H1 (cell line): ENCODE results near the gene DIABLO. TPM values are rescaled to one million over a fixed set of nuclear protein-coding genes. Genes with fewer than 3 reads are reported as not detected.

Experiments
- CTCF ChIA-PET: fragments of 300-600 bp; sonication (Branson Sonifier 250); formaldehyde crosslinking; loops from one replicate; lab custom pipeline; 2021; ENCODE audit not compliant: partially characterized antibody; lab: Charles Lee
- POLR2A ChIA-PET: fragments of 300-600 bp; sonication (Branson Sonifier 250); formaldehyde crosslinking; loops from one replicate; lab custom pipeline; 2021; ENCODE audit warnings: inconsistent platforms; ENCODE audit not compliant: partially characterized antibody; lab: Charles Lee
- DNase-seq, 2 experiments: peaks; one replicate each; pipeline versions ENCODE4 v3.0.0 to v3.0.0-alpha.2; 2010 to 2022; ENCODE audit warnings: low spot score in 2 of 2, low read depth in 1 of 2, mixed read lengths in 1 of 2
- FAIRE-seq: peaks from 2 replicates; lab custom pipeline; 2011; peaks lifted over from hg19 to GRCh38; lab: Jason Lieb, UNC
- H2AFZ ChIP-seq: 2 replicates; pipeline ENCODE4 v1.8.1; 2012; ENCODE audit warnings: low read length, inconsistent platforms
- H2AK5ac ChIP-seq: 2 replicates; pipeline ENCODE4 v1.6.1; 2013; ENCODE audit warnings: low read depth, low read length
- H2BK120ac ChIP-seq: replicated peaks from 2 replicates; pipeline ENCODE3; 2013; ENCODE audit warnings: low read depth, low read length, inconsistent platforms
- H2BK12ac ChIP-seq: 2 replicates; pipeline ENCODE4 v1.6.1; 2013; ENCODE audit warnings: low read depth, low read length
- H2BK15ac ChIP-seq: 2 replicates; pipeline ENCODE4 v1.6.1; 2013; ENCODE audit warnings: low read length
- H2BK20ac ChIP-seq: 2 replicates; pipeline ENCODE4 v1.6.1; 2013; ENCODE audit warnings: low read length
- H2BK5ac ChIP-seq: 2 replicates; pipeline ENCODE4 v1.6.1; 2013; ENCODE audit warnings: low read depth, low read length
- H3K14ac ChIP-seq: 2 replicates; pipeline ENCODE4 v1.6.1; 2013; ENCODE audit warnings: inconsistent platforms; ENCODE audit not compliant: insufficient read length
- H3K18ac ChIP-seq: 2 replicates; pipeline ENCODE4 v1.6.1; 2013; ENCODE audit warnings: low read length; ENCODE audit errors: extremely low read depth
- H3K23ac ChIP-seq: 2 replicates; pipeline ENCODE4 v1.6.1; 2013; ENCODE audit warnings: inconsistent platforms; ENCODE audit not compliant: insufficient read length
- H3K23me2 ChIP-seq: 2 replicates; pipeline ENCODE4 v1.6.1; 2013; ENCODE audit warnings: low read depth, low read length
- H3K27ac ChIP-seq: 2 replicates; pipeline ENCODE4 v1.6.1; 2011; ENCODE audit warnings: low read depth, low read length, inconsistent platforms
- H3K27me3 ChIP-seq, 4 experiments: replicated peaks in 1 of 4; 1 replicate in 1 of 4; 2 replicates in 3 of 4; pipeline versions ENCODE4 v1.6.1 to v1.8.1; 2011 to 2013; ENCODE audit warnings: low read length in 3 of 4, mild to moderate bottlenecking in 3 of 4, inconsistent platforms in 2 of 4, mixed read lengths in 2 of 4, moderate library complexity in 1 of 4; ENCODE audit not compliant: control insufficient read depth in 3 of 4, insufficient read depth in 3 of 4; ENCODE audit errors: extremely low read depth in 1 of 4
- H3K36me3 ChIP-seq, 4 experiments: 2 replicates each; pipeline versions ENCODE4 v1.6.1 to v1.8.1; 2011 to 2013; ENCODE audit warnings: mild to moderate bottlenecking in 4 of 4, low read length in 3 of 4, moderate library complexity in 2 of 4, control low read depth in 1 of 4, inconsistent platforms in 1 of 4; ENCODE audit not compliant: insufficient read depth in 4 of 4, control insufficient read depth in 2 of 4
- H3K4ac ChIP-seq: replicated peaks from 2 replicates; pipeline ENCODE3; 2013; ENCODE audit warnings: low read length, low read depth, mixed read lengths, inconsistent platforms; ENCODE audit not compliant: insufficient read length
- H3K4me1 ChIP-seq, 4 experiments: replicated peaks in 1 of 4; 1 replicate in 1 of 4; 2 replicates in 3 of 4; pipeline versions ENCODE4 v1.6.1 to v1.8.1; 2011 to 2013; ENCODE audit warnings: low read length in 3 of 4, inconsistent platforms in 2 of 4, mixed read lengths in 1 of 4; ENCODE audit not compliant: insufficient read depth in 4 of 4, control insufficient read depth in 3 of 4
- H3K4me2 ChIP-seq, 2 experiments: 2 replicates each; pipeline versions ENCODE4 v1.6.1 to v1.8.1; 2011 to 2013; ENCODE audit warnings: low read depth in 2 of 2, low read length in 2 of 2, control low read depth in 1 of 2, inconsistent platforms in 1 of 2, mild to moderate bottlenecking in 1 of 2; ENCODE audit not compliant: insufficient read depth in 1 of 2
- H3K4me3 ChIP-seq, 4 experiments: fragments of 200-600, 300-600 bp in 1 of 4; sonication (generic), shearing (Covaris generic), sonication (Bioruptor Twin) in 1 of 4; 2 replicates each; pipeline versions ENCODE4 v1.5.1 to v1.8.1; 2011 to 2016; ENCODE audit warnings: low read length in 4 of 4, low read depth in 3 of 4, control low read depth in 2 of 4, inconsistent platforms in 2 of 4, mild to moderate bottlenecking in 2 of 4, mixed read lengths in 1 of 4, moderate library complexity in 1 of 4; ENCODE audit not compliant: insufficient read depth in 2 of 4; ENCODE audit errors: extremely low read depth in 1 of 4
- H3K56ac ChIP-seq: replicated peaks from 2 replicates; pipeline ENCODE3; 2013; ENCODE audit warnings: low read depth, mild to moderate bottlenecking, mixed read lengths, low read length, inconsistent platforms; ENCODE audit not compliant: insufficient read length
- H3K79me1 ChIP-seq: 2 replicates; pipeline ENCODE4 v1.6.1; 2013; ENCODE audit warnings: low read depth, low read length, control low read depth
- H3K79me2 ChIP-seq, 2 experiments: 2 replicates each; pipeline versions ENCODE4 v1.6.1 to v1.8.1; 2012 to 2013; ENCODE audit warnings: low read length in 2 of 2, mild to moderate bottlenecking in 2 of 2, inconsistent platforms in 1 of 2; ENCODE audit not compliant: insufficient read depth in 2 of 2, control insufficient read depth in 1 of 2
- H3K9ac ChIP-seq, 4 experiments: replicated peaks in 1 of 4; 1 replicate in 1 of 4; 2 replicates in 3 of 4; pipeline versions ENCODE4 v1.6.1 to v1.8.1; 2011 to 2013; ENCODE audit warnings: low read depth in 3 of 4, low read length in 3 of 4, control low read depth in 2 of 4, mild to moderate bottlenecking in 2 of 4, moderate library complexity in 2 of 4, inconsistent platforms in 1 of 4; ENCODE audit errors: extremely low read depth in 1 of 4
- H3K9me3 ChIP-seq, 2 experiments: 2 replicates each; pipeline versions ENCODE4 v1.6.1 to v1.8.1; 2012 to 2013; ENCODE audit warnings: mild to moderate bottlenecking in 2 of 2, moderate library complexity in 2 of 2, control low read depth in 1 of 2, inconsistent platforms in 1 of 2, low read depth in 1 of 2, low read length in 1 of 2, mixed read lengths in 1 of 2; ENCODE audit not compliant: insufficient read depth in 2 of 2
- H4K20me1 ChIP-seq, 2 experiments: replicated peaks in 1 of 2; 2 replicates each; pipeline versions ENCODE3 to v1.8.1; 2011 to 2013; ENCODE audit warnings: inconsistent platforms in 2 of 2, low read length in 2 of 2, mild to moderate bottlenecking in 1 of 2; ENCODE audit not compliant: insufficient read depth in 2 of 2, control insufficient read depth in 1 of 2
- H4K5ac ChIP-seq: 2 replicates; pipeline ENCODE4 v1.6.1; 2013; ENCODE audit warnings: low read length, low read depth, mixed read lengths, inconsistent platforms; ENCODE audit not compliant: insufficient read length
- H4K8ac ChIP-seq: 2 replicates; pipeline ENCODE4 v1.8.0; 2013; ENCODE audit warnings: mild to moderate bottlenecking, moderate library complexity, low read length, inconsistent platforms; ENCODE audit not compliant: insufficient read depth; ENCODE audit errors: extremely low read depth
- H4K91ac ChIP-seq: replicated peaks from 2 replicates; pipeline ENCODE3; 2013; ENCODE audit warnings: low read length, mixed read lengths, inconsistent platforms; ENCODE audit not compliant: insufficient read length
- CBX8 ChIP-seq: fragments of 300-800, 300-1000 bp; sonication (generic); IDR thresholded peaks from 2 replicates; pipeline ENCODE4 v1.7.1; 2016; ENCODE audit warnings: low read depth, low read length, borderline replicate concordance
- EP300 ChIP-seq, 2 experiments: IDR thresholded peaks; 1 replicate in 1 of 2; 2 replicates in 1 of 2; pipeline ENCODE4 v1.6.1; 2011 to 2012; ENCODE audit warnings: low read depth in 2 of 2, low read length in 2 of 2, mild to moderate bottlenecking in 2 of 2, borderline replicate concordance in 1 of 2, inconsistent platforms in 1 of 2, moderate library complexity in 1 of 2
- GABPA ChIP-seq: IDR thresholded peaks from 2 replicates; pipeline ENCODE4 v1.6.1; 2011; ENCODE audit warnings: mild to moderate bottlenecking, low read length, moderate library complexity, borderline replicate concordance; ENCODE audit not compliant: insufficient read depth
- HDAC6 ChIP-seq: IDR thresholded peaks from one replicate; pipeline ENCODE4 v1.7.1; 2012; ENCODE audit warnings: low read depth, mild to moderate bottlenecking, inconsistent platforms, low read length, moderate library complexity
- KDM5A ChIP-seq: fragments of 200-600 bp; IDR thresholded peaks from 2 replicates; pipeline ENCODE4 v1.7.1; 2012; ENCODE audit warnings: mild to moderate bottlenecking, low read length, inconsistent platforms, mixed read lengths
- NRF1 ChIP-seq: IDR thresholded peaks from 2 replicates; pipeline ENCODE4 v1.6.1; 2011; ENCODE audit warnings: mild to moderate bottlenecking, low read depth, low read length, improper control_type of control experiment
- POLR2AphosphoS5 ChIP-seq: IDR thresholded peaks from 2 replicates; pipeline ENCODE4 v1.6.1; 2011; ENCODE audit warnings: low read depth, low read length
- RBBP5 ChIP-seq: IDR thresholded peaks from 2 replicates; pipeline ENCODE4 v1.7.1; 2012; ENCODE audit warnings: low read depth, mild to moderate bottlenecking, inconsistent platforms, low read length, moderate library complexity, borderline replicate concordance
- RFX5 ChIP-seq: IDR thresholded peaks from 2 replicates; pipeline ENCODE4 v1.6.1; 2011; ENCODE audit warnings: low read depth, low read length, improper control_type of control experiment, borderline replicate concordance
- SRF ChIP-seq: IDR thresholded peaks from 2 replicates; pipeline ENCODE4 v1.6.1; 2011; ENCODE audit warnings: mild to moderate bottlenecking, low read depth, low read length, moderate library complexity
- SUZ12 ChIP-seq: fragments of 200-600 bp; sonication (generic); IDR thresholded peaks from 2 replicates; pipeline ENCODE4 v1.6.1; 2012; ENCODE audit warnings: mild to moderate bottlenecking, inconsistent platforms, low read length, moderate library complexity, mixed read lengths
- WGBS, 2 experiments: shearing (Covaris generic) in 1 of 2; methylation state at CpG; one replicate each; pipeline versions ENCODE4 v1.1.6 to v1.1.7; 2013 to 2015; ENCODE audit warnings: low lambda C conversion rate in 2 of 2, mixed read lengths in 2 of 2, inconsistent platforms in 1 of 2, low coverage in 1 of 2, missing lambda C conversion rate in 1 of 2; ENCODE audit not compliant: insufficient replicate concordance in 2 of 2, insufficient coverage in 1 of 2, insufficient read length in 1 of 2; ENCODE audit errors: extremely low coverage in 1 of 2, missing lambda C conversion rate in 1 of 2; 5-methylcytosine and 5-hydroxymethylcytosine counted together
- polyA plus RNA-seq, 7 experiments: library from polyadenylated mRNA; depleted of rRNA in 3 of 7; stranded (reverse) in 5 of 7; unstranded in 2 of 7; fragments of >200 nt in 5 of 7; fragments of 200-250 nt in 2 of 7; gene quantifications; 1 replicate in 5 of 7; 2 replicates in 1 of 7; 4 replicates in 1 of 7; pipeline versions ENCODE4 v1.2.1 to v1.2.3, GENCODE V29; 2011 to 2013; ENCODE audit warnings: missing spikeins in 2 of 7, mixed read lengths in 2 of 7
- total RNA-seq: library from RNA; stranded (reverse); fragmentation: NEBNext Ultra II Directional; extraction: Animal tissue kit (Norgen Biotek cat#: 25700); gene quantifications from 2 replicates; pipeline ENCODE4 v1.2.1, GENCODE V29; 2021
- TF ChIP-seq, protein P1 (sequence below): IDR thresholded peaks from 2 replicates; pipeline ENCODE4 v1.6.1; 2011; ENCODE audit warnings: low read length, improper control_type of control experiment

DIABLO gene
- total and polyA plus RNA-seq, 2 of the 8 experiments (the other 6 are each of a cell fraction or from before 2014, with no cell fraction given), result 65.2 to 68.3 TPM

DNA sequence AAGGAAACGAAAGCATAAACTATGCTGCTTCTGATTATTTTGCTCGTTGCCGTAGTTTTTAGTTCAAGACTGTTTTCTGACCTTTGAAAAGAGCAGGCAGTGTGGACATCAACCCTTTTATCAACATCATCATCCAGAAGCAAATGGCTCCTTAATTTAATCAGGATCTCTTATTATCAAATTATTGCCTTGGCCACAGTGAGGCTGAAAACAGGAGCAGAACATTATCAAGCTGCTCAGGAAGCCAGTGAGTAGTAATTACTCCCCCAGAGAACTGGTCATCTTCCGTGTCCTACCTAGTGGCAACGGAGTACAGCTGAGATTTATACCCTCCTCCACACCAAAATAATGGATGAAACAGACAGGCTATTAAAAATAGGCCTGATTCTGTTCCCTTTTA lies 2.2 kb upstream of the DIABLO start:
- Histone ChIP-seq H4K8ac (no peak overlapping the region), H2BK15ac (no peak overlapping the region), H3K23me2 (peaks cover 2% of the 10 kb centered on the region; the same call in 1 of the 2 replicates), H2AK5ac (no peak overlapping the region), H3K23ac (no peak overlapping the region), H2BK5ac (no peak overlapping the region), H3K4me3 (no peak overlapping the region), H2BK120ac (no peak overlapping the region), H3K36me3 (peaks cover 4 to 21% (median 8%) of the 10 kb centered on the region in 4 experiments; a peak in 7 of 8 replicates), H4K5ac (no peak overlapping the region), H4K91ac (no peak overlapping the region), H2AFZ (no peak overlapping the region), H4K20me1 (peaks cover 0 to 3% of the 10 kb centered on the region in 2 experiments), H3K56ac (no peak overlapping the region), H3K4me1 (peaks cover 3 to 13% (median 10%) of the 10 kb centered on the region in 4 experiments), H3K14ac (no peak overlapping the region), H3K4me2 (no peak overlapping the region), H3K9me3 (no peaks in the 10 kb centered on the region), H3K9ac (no peak overlapping the region), H3K18ac (no peak overlapping the region), H3K4ac (no peak overlapping the region), H3K27ac (no peak overlapping the region), H3K79me2 (peaks cover 6 to 24% of the 10 kb centered on the region in 2 experiments), H3K27me3 (no peaks in the 10 kb centered on the region; a peak in 2 of 7 replicates), H2BK20ac (no peak overlapping the region), H3K79me1 (peaks cover 3% of the 10 kb centered on the region; the same call in 1 of the 2 replicates), H2BK12ac (no peak overlapping the region)
- ChIA-PET POLR2A (interaction anchor here (0.6 to 15.7 kb wide), 4 partner anchors 8 to 20 kb away, joined by 3 to 230 read pairs (median 3); partner anchors contain the start of gene B3GNT4), CTCF (interaction anchor here (1.0 kb wide), 1 partner anchor 13 kb away, joined by 3 read pairs; no protein-coding TSS in a partner anchor)
- WGBS, 2 experiments, result 96% methylated on average over 5 of the region's 5 CpGs; no CpG with 5 or more reads in 1 of the 2 experiments
- no peak for DNase-seq
- no peak for FAIRE-seq
- TF ChIP-seq GABPA (no peak), KDM5A (no peak), POLR2AphosphoS5 (no peak), EP300 (IDR thresholded peaks at IDR 0.05; ENCODE audit: borderline replicate concordance in 1 of 2, low read depth in 2 of 2, low read length in 2 of 2) (no peak), RBBP5 (no peak), SRF (no peak), NRF1 (no peak), CBX8 (no peak), SUZ12 (no peak), RFX5 (no peak), HDAC6 (no peak)
- TF ChIP-seq, protein P1, sequence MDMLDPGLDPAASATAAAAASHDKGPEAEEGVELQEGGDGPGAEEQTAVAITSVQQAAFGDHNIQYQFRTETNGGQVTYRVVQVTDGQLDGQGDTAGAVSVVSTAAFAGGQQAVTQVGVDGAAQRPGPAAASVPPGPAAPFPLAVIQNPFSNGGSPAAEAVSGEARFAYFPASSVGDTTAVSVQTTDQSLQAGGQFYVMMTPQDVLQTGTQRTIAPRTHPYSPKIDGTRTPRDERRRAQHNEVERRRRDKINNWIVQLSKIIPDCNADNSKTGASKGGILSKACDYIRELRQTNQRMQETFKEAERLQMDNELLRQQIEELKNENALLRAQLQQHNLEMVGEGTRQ, result no peak
